K562 (cell line): ENCODE data around the gene DENND1A. TPM values are rescaled to one million over a fixed set of nuclear protein-coding genes. Genes with fewer than 3 reads are reported as not detected.
A peak's percentile ranks its signal among the peaks of the same experiment; 100 is the strongest.

Source experiments
- ATAC-seq: fragments of 200-7000 bp; cut with Tn5 transposase; 3 replicates; pipeline ENCODE4 v1.9.1; 2020; ENCODE audit warnings: moderate library complexity
- BruUV-seq: library from RNA; stranded (reverse); fragments of 400-500 nt; replicated peaks from 2 replicates; lab custom pipeline; 2021; lab: Mats Ljungman, UMichigan
- CTCF ChIA-PET: fragments of 300-600 bp; formaldehyde crosslinking; extraction: SDS; loops from one replicate; lab custom pipeline; 2021; ENCODE audit warnings: low intra/inter-chr PET ratio; lab: Yijun Ruan, JAX
- POLR2A ChIA-PET: fragments of 300-600, 350-650 bp; sonication (Branson Sonifier 250); formaldehyde crosslinking; extraction: SDS; loops from one replicate; lab custom pipeline; 2021; ENCODE audit warnings: antibody characterized with exemption, inconsistent platforms; lab: Yijun Ruan, JAX
- DNase-seq, 4 experiments: peaks; one replicate each; pipeline versions ENCODE4 v3.0.0 to v3.0.0-alpha.2; 2011 to 2018; ENCODE audit warnings: low spot score in 3 of 4, mixed read lengths in 3 of 4; ENCODE audit errors: extremely low read depth in 1 of 4
- FAIRE-seq: peaks from 2 replicates; lab custom pipeline; 2011; peaks lifted over from hg19 to GRCh38; lab: Jason Lieb, UNC
- H2AFZ ChIP-seq: 2 replicates; pipeline ENCODE4 v1.6.0; 2011; ENCODE audit warnings: low read depth, low read length, control low read depth, inconsistent platforms
- H3K27ac ChIP-seq: fragments of 200-600 bp; 3 replicates; pipeline ENCODE4 v1.8.0; 2011; ENCODE audit warnings: low read depth, mild to moderate bottlenecking, control low read depth, inconsistent platforms, low read length, moderate library complexity, mixed read lengths; ENCODE audit errors: extremely low read depth
- H3K27me3 ChIP-seq, 2 experiments: fragments of 300-600 bp in 1 of 2; 2 replicates in 1 of 2; 3 replicates in 1 of 2; pipeline versions ENCODE4 v1.6.0 to v1.8.0; 2011; ENCODE audit warnings: inconsistent platforms in 2 of 2, low read length in 2 of 2, mild to moderate bottlenecking in 1 of 2, mixed read lengths in 1 of 2, moderate library complexity in 1 of 2; ENCODE audit not compliant: control insufficient read depth in 2 of 2, insufficient read depth in 2 of 2
- H3K36me3 ChIP-seq: fragments of 300-600 bp; 3 replicates; pipeline ENCODE4 v1.8.0; 2011; ENCODE audit warnings: mild to moderate bottlenecking, low read length, inconsistent platforms; ENCODE audit not compliant: control insufficient read depth, insufficient read depth
- H3K4me1 ChIP-seq, 2 experiments: fragments of 200-600 bp in 1 of 2; replicated peaks in 1 of 2; 2 replicates in 1 of 2; 3 replicates in 1 of 2; pipeline versions ENCODE4 v1.5.1 to v1.8.0; 2011; ENCODE audit warnings: inconsistent platforms in 2 of 2, low read length in 2 of 2, mild to moderate bottlenecking in 1 of 2, mixed read lengths in 1 of 2, moderate library complexity in 1 of 2; ENCODE audit not compliant: control insufficient read depth in 2 of 2, insufficient read depth in 2 of 2
- H3K4me2 ChIP-seq: 2 replicates; pipeline ENCODE4 v1.6.1; 2011; ENCODE audit warnings: low read length, control low read depth, inconsistent platforms, mixed read lengths; ENCODE audit not compliant: insufficient read depth
- H3K4me3 ChIP-seq: fragments of 200-600 bp; sonication (generic), shearing (Covaris generic); 2 replicates; pipeline ENCODE4 v1.5.1; 2016; ENCODE audit warnings: control low read depth, inconsistent platforms
- H3K79me2 ChIP-seq: fragments of 200-600 bp; 3 replicates; pipeline ENCODE4 v1.8.0; 2011; ENCODE audit warnings: low read length, inconsistent platforms; ENCODE audit not compliant: control insufficient read depth, insufficient read depth
- H3K9ac ChIP-seq, 2 experiments: 2 replicates each; pipeline versions ENCODE4 v1.6.0 to v1.6.1; 2011; ENCODE audit warnings: low read depth in 2 of 2, low read length in 2 of 2, control low read depth in 1 of 2, inconsistent platforms in 1 of 2, mild to moderate bottlenecking in 1 of 2, mixed read lengths in 1 of 2; ENCODE audit not compliant: insufficient read depth in 1 of 2
- H3K9me1 ChIP-seq: one replicate; pipeline ENCODE4 v1.6.0; 2011; ENCODE audit warnings: inconsistent platforms, mild to moderate bottlenecking, low read length, moderate library complexity; ENCODE audit not compliant: control insufficient read depth, insufficient read depth
- H3K9me3 ChIP-seq: replicated peaks from 2 replicates; pipeline ENCODE4 v1.5.1; 2011; ENCODE audit warnings: low read depth, low read length, inconsistent platforms; ENCODE audit not compliant: control insufficient read depth, insufficient read depth
- H4K20me1 ChIP-seq: replicated peaks from 2 replicates; pipeline ENCODE4 v1.6.1; 2011; ENCODE audit warnings: low read length, inconsistent platforms, mixed read lengths; ENCODE audit not compliant: control insufficient read depth, insufficient read depth
- BCL6 ChIP-seq: fragments of 250-450 bp; sonication (Bioruptor Pico); IDR thresholded peaks from 2 replicates; pipeline ENCODE4 v1.4.0; 2020
- CBX1 ChIP-seq: sonication (generic); IDR thresholded peaks from 2 replicates; pipeline ENCODE4 v1.6.1; 2016; ENCODE audit warnings: antibody characterized with exemption, low read depth, mild to moderate bottlenecking
- CEBPG ChIP-seq, 3 experiments: fragments of 200-800 bp in 1 of 3; sonication (Bioruptor generic) in 1 of 3; sonication (generic) in 1 of 3; formaldehyde crosslinking in 1 of 3; IDR thresholded peaks in 2 of 3; conservative IDR thresholded peaks in 1 of 3; 2 replicates each; pipeline versions ENCODE4 v1.6.1 to v1.8.0; 2016 to 2022; ENCODE audit warnings: missing compliant biosample characterization in 2 of 3, missing genetic modification characterization in 2 of 3, mild to moderate bottlenecking in 1 of 3, missing genetic modification reagents in 1 of 3
- EP300 ChIP-seq: IDR thresholded peaks from 2 replicates; pipeline ENCODE4 v1.6.1; 2012; ENCODE audit warnings: low read length, improper control_type of control experiment
- NBN ChIP-seq: fragments of 450-650 bp; IDR thresholded peaks from 2 replicates; pipeline ENCODE4 v1.6.1; 2016; ENCODE audit warnings: low read depth, mild to moderate bottlenecking
- NEUROD1 ChIP-seq: fragments of 150-350 bp; IDR thresholded peaks from 2 replicates; pipeline ENCODE4 v1.6.1; 2014; ENCODE audit warnings: borderline replicate concordance, low read length, low read depth; ENCODE audit not compliant: partially characterized antibody
- NFE2L1 ChIP-seq: fragments of 450-650 bp; IDR thresholded peaks from 2 replicates; pipeline ENCODE4 v1.6.1; 2016; ENCODE audit warnings: missing genetic modification characterization, low read depth, mild to moderate bottlenecking, missing compliant biosample characterization, moderate library complexity, borderline replicate concordance
- POLR2AphosphoS2 ChIP-seq: IDR thresholded peaks from 2 replicates; pipeline ENCODE4 v1.6.1; 2012; ENCODE audit warnings: low read length, improper control_type of control experiment
- SMARCA5 ChIP-seq: fragments of 450-650 bp; IDR thresholded peaks from 2 replicates; pipeline ENCODE4 v1.6.1; 2016
- SRF ChIP-seq, 2 experiments: fragments of 250-450, 450-650 bp in 1 of 2; sonication (Bioruptor Pico) in 1 of 2; sonication (generic) in 1 of 2; formaldehyde crosslinking; IDR thresholded peaks; 2 replicates each; pipeline versions ENCODE4 v1.5.0 to v1.5.1; 2020 to 2022; ENCODE audit warnings: mild to moderate bottlenecking in 1 of 2, missing genetic modification reagents in 1 of 2
- SUPT5H ChIP-seq: fragments of 450-650 bp; IDR thresholded peaks from 2 replicates; pipeline ENCODE4 v1.6.1; 2016
- TEAD2 ChIP-seq: fragments of 450-650 bp; IDR thresholded peaks from 2 replicates; pipeline ENCODE4 v1.6.1; 2016; ENCODE audit warnings: missing genetic modification characterization, control low read depth, missing compliant biosample characterization
- USF1 ChIP-seq: sonication (generic); formaldehyde crosslinking; IDR thresholded peaks from 2 replicates; pipeline ENCODE4 v1.9.0; 2022; ENCODE audit warnings: mild to moderate bottlenecking, missing genetic modification reagents
- ZNF280A ChIP-seq: fragments of 450-650 bp; IDR thresholded peaks from 2 replicates; pipeline ENCODE4 v1.6.1; 2018; ENCODE audit warnings: mild to moderate bottlenecking, low read depth; ENCODE audit not compliant: partially characterized antibody
- ZNF511 ChIP-seq: sonication (generic); formaldehyde crosslinking; IDR thresholded peaks from 2 replicates; pipeline ENCODE4 v1.8.0; 2022; ENCODE audit warnings: mild to moderate bottlenecking, missing genetic modification reagents
- ZNF696 ChIP-seq: fragments of 250-450 bp; sonication (Bioruptor Pico); conservative IDR thresholded peaks from 2 replicates; pipeline ENCODE4 v1.4.0; 2020; ENCODE audit warnings: mild to moderate bottlenecking, moderate library complexity
- ZNF764 ChIP-seq: fragments of 250-450 bp; sonication (Bioruptor Pico); IDR thresholded peaks from 2 replicates; pipeline ENCODE4 v1.4.0; 2020; ENCODE audit warnings: low read depth, mild to moderate bottlenecking, moderate library complexity
- WGBS: fragments of 100-300 bp; shearing (Covaris generic); methylation state at CpG from one replicate; pipeline ENCODE4 v1.1.6; 2016; ENCODE audit warnings: low coverage, mixed read lengths; ENCODE audit not compliant: insufficient coverage; ENCODE audit errors: missing lambda C conversion rate; 5-methylcytosine and 5-hydroxymethylcytosine counted together
- in situ Hi-C: fragments of 300-500 bp; cut with MboI; formaldehyde crosslinking; loops from 4 replicates; pipeline ENCODE4 v1.15.0; 2018; ENCODE audit warnings: inconsistent platforms, mixed read lengths
- intact Hi-C: fragments of 100-400 bp; cut with micrococcal nuclease; formaldehyde crosslinking; loops from 2 replicates; pipeline ENCODE4 v1.14.2; 2022
- polyA plus RNA-seq, 8 experiments: library from polyadenylated mRNA; depleted of rRNA in 4 of 8; stranded (reverse) in 5 of 8; unstranded in 3 of 8; fragments of >200 nt; fragmentation: Nextera tagmentation in 2 of 8; fragmentation: Illumina TruSeq in 1 of 8; extraction: Ambion mirVana in 2 of 8; extraction: Trizol in 1 of 8; gene quantifications; 2 replicates each; pipeline versions ENCODE4 v1.2.1 to v1.2.3, GENCODE V29; 2011 to 2014; ENCODE audit warnings: inconsistent platforms in 1 of 8, missing spikeins in 1 of 8
- total RNA-seq, 7 experiments: library from RNA; depleted of rRNA in 6 of 7; stranded (reverse); fragments of >200 nt in 6 of 7; fragmentation: Illumina TruSeq in 2 of 7; extraction: Trizol in 2 of 7; gene quantifications; 2 replicates each; pipeline versions ENCODE4 v1.2.1 to v1.2.3, GENCODE V29; 2011 to 2021; ENCODE audit warnings: low replicate concordance in 1 of 7

Gene DENND1A
- total and polyA plus RNA-seq, 9 of the 15 experiments (the other 6 are each of a cell fraction or from before 2014, with no cell fraction given) = 7.6 to 29.5 (median 15.7) TPM

- CTCF ChIA-PET = no interaction called here
- peak overlapping the region; percentile 98 for H2AFZ ChIP-seq
- peak overlapping the region; percentile 26 for H3K4me3 ChIP-seq
- ATAC-seq = peak; percentile 41
- POLR2A ChIA-PET = interaction anchor here (0.6 to 1.9 kb wide), 11 partner anchors 13 to 238 kb away, joined by 3 to 10 read pairs (median 4); no protein-coding TSS in a partner anchor
- H4K20me1 ChIP-seq = no peaks in the 10 kb centered on the region
- intact Hi-C loops (no loop called here), in situ Hi-C loops (loop anchor here (10.0 kb wide), 1 partner anchor 515 kb away; the partner anchor contains the start of gene PDCL)
- peaks cover 54 to 56% of the 10 kb centered on the region in 2 experiments for H3K4me1 ChIP-seq
- BruUV-seq = TSS peak; percentile 81
- H3K9me3 ChIP-seq = no peaks in the 10 kb centered on the region
- peak in 1 of 4 experiments; percentile 62 for DNase-seq
- H3K79me2 ChIP-seq = no peaks in the 10 kb centered on the region
- peak overlapping the region; percentile 80 to 86 for H3K9ac ChIP-seq
- H3K9me1 ChIP-seq = no peaks in the 10 kb centered on the region
- no peak for FAIRE-seq
- no peaks in the 10 kb centered on the region for H3K27me3 ChIP-seq
- H3K27ac ChIP-seq = peak overlapping the region; percentile 89
- 26% methylated on average over 32 of the region's 32 CpGs for WGBS
- H3K36me3 ChIP-seq = no peaks in the 10 kb centered on the region
- peak overlapping the region; percentile 79 for H3K4me2 ChIP-seq
- TF ChIP-seq ZNF764 (CRISPR knock-in tag) = no peak
- no peak for TF ChIP-seq EP300
- no peak for TF ChIP-seq POLR2AphosphoS2
- TF ChIP-seq SRF (CRISPR knock-in tag; IDR thresholded peaks at IDR 0.05) = no peak
- no peak for TF ChIP-seq ZNF280A
- TF ChIP-seq SUPT5H = no peak
- TF ChIP-seq ZNF511 (CRISPR knock-in tag) = no peak
- no peak for TF ChIP-seq NEUROD1
- TF ChIP-seq USF1 (CRISPR knock-in tag) = peak; percentile 75
- no peak for TF ChIP-seq ZNF696 (CRISPR knock-in tag)
- TF ChIP-seq SMARCA5 = peak; percentile 93
- no peak for TF ChIP-seq BCL6 (CRISPR knock-in tag)
- TF ChIP-seq TEAD2 (tag) = no peak
- no peak for TF ChIP-seq NBN
- no peak for TF ChIP-seq NFE2L1 (tag)
- peak; percentile 41; the same call in 1 of the 2 replicates for TF ChIP-seq CBX1
- no peak for TF ChIP-seq CEBPG (CRISPR knock-in tag; IDR thresholded peaks at IDR 0.05)
- no peak for TF ChIP-seq CEBPG (tag; conservative IDR thresholded peaks at IDR 0.05 in 1 of 2, IDR thresholded peaks at IDR 0.05 in 1 of 2)
Measured at GRCh38 chr9:123339666-123340510, 590.0 kb downstream of the DENND1A start.
